Measurements from ENCODE around the gene SMOC2. TPM values are rescaled to one million over a fixed set of nuclear protein-coding genes. Genes with fewer than 3 reads are reported as not detected.

The SMOC2 gene
- total and polyA plus RNA-seq, 8 donors: 7.1 to 18.8 (median 9.5) TPM

GRCh38 chr6:168456907-168457652, 16.1 kb downstream of the SMOC2 start:
- intact Hi-C loops (cut with DNase I): no loop called here
- Histone ChIP-seq H3K9me3 (no peaks in the 10 kb centered on the region), H3K36me3 (no peaks in the 10 kb centered on the region), H3K4me1 (no peaks in the 10 kb centered on the region), H3K27me3 (peaks cover 0 to 42% of the 10 kb centered on the region in 2 donors), H3K4me3 (no peak overlapping the region), H3K27ac (no peak overlapping the region)
- DNase-seq (no peak), ATAC-seq (no peak)
- TF ChIP-seq CTCF (IDR thresholded peaks at IDR 0.05): no peak

- no peak overlapping the region for H3K4me3 ChIP-seq
- no peak for DNase-seq
- H3K4me1 ChIP-seq: no peaks in the 10 kb centered on the region
- peaks cover 0 to 42% of the 10 kb centered on the region in 2 donors for H3K27me3 ChIP-seq
- H3K36me3 ChIP-seq: no peaks in the 10 kb centered on the region
- H3K9me3 ChIP-seq: no peaks in the 10 kb centered on the region
- no peak for ATAC-seq
- intact Hi-C loops (cut with DNase I): no loop called here
- no peak overlapping the region for H3K27ac ChIP-seq
- no peak for TF ChIP-seq CTCF (IDR thresholded peaks at IDR 0.05)
These were observed 16.6 kb downstream of the SMOC2 start for GRCh38 chr6:168457653-168457934.

GRCh38 chr6:168458101-168458500, 17.1 kb downstream of the SMOC2 start:
- H3K27me3 ChIP-seq: peaks cover 0 to 42% of the 10 kb centered on the region in 2 donors
- H3K36me3 ChIP-seq: no peaks in the 10 kb centered on the region
- intact Hi-C loops (cut with DNase I): no loop called here
- no peaks in the 10 kb centered on the region for H3K9me3 ChIP-seq
- H3K4me3 ChIP-seq: no peak overlapping the region
- TF ChIP-seq CTCF (IDR thresholded peaks at IDR 0.05): no peak
- no peak overlapping the region for H3K27ac ChIP-seq
- H3K4me1 ChIP-seq: no peaks in the 10 kb centered on the region
- ATAC-seq (no peak), DNase-seq (no peak)

- peaks cover 0 to 36% of the 10 kb centered on the region in 2 donors for H3K27me3 ChIP-seq
- H3K9me3 ChIP-seq: no peaks in the 10 kb centered on the region
- H3K36me3 ChIP-seq: no peaks in the 10 kb centered on the region
- H3K4me1 ChIP-seq: no peaks in the 10 kb centered on the region
- TF ChIP-seq CTCF (IDR thresholded peaks at IDR 0.05): no peak
- no peak for DNase-seq
- intact Hi-C loops (cut with DNase I): no loop called here
- no peak for ATAC-seq
- no peak overlapping the region for H3K27ac ChIP-seq
- no peak overlapping the region for H3K4me3 ChIP-seq
These were observed 18.6 kb downstream of the SMOC2 start for GRCh38 chr6:168459572-168459971.

- Histone ChIP-seq H3K27ac (no peak overlapping the region), H3K9me3 (no peaks in the 10 kb centered on the region), H3K4me1 (no peaks in the 10 kb centered on the region), H3K27me3 (peaks cover 0 to 17% of the 10 kb centered on the region in 2 donors), H3K4me3 (no peak overlapping the region), H3K36me3 (no peaks in the 10 kb centered on the region)
- no peak for DNase-seq
- TF ChIP-seq CTCF (IDR thresholded peaks at IDR 0.05): no peak
- no peak for ATAC-seq
- intact Hi-C loops (cut with DNase I): no loop called here
These were observed 21.4 kb downstream of the SMOC2 start for GRCh38 chr6:168462289-168462853.
